Thoracic aorta (tissue), 2 donors: ENCODE data around the gene ASCL4. TPM values are rescaled to one million over a fixed set of nuclear protein-coding genes. Genes with fewer than 3 reads are reported as not detected.

Experiments
- ATAC-seq: fragments of 150-250 bp; one replicate; pipeline ENCODE4 v1.8.0; 2017; ENCODE audit warnings: low read depth; ENCODE audit not compliant: insufficient number of reproducible peaks, low FRiP score
- DNase-seq: peaks from one replicate; pipeline ENCODE4 v3.0.0-alpha.2; 2020; ENCODE audit warnings: low spot score
- H3K27ac ChIP-seq, 2 donors: fragments of 200-600 bp; sonication (generic); 1 replicate in 1 of 2; 2 replicates in 1 of 2; pipeline ENCODE4 v1.5.1; 2016; ENCODE audit warnings: mild to moderate bottlenecking in 2 of 2, moderate library complexity in 2 of 2
- H3K27me3 ChIP-seq: fragments of 200-600 bp; sonication (generic); replicated peaks from 2 replicates; pipeline ENCODE4 v1.6.0; 2016; ENCODE audit warnings: mild to moderate bottlenecking; ENCODE audit not compliant: insufficient read depth
- H3K36me3 ChIP-seq: fragments of 200-600 bp; sonication (generic); one replicate; pipeline ENCODE4 v1.5.1; 2016
- H3K4me1 ChIP-seq, 2 donors: fragments of 200-600 bp; sonication (generic); 1 replicate in 1 of 2; 2 replicates in 1 of 2; pipeline versions ENCODE4 v1.5.1 to v1.6.0; 2016; ENCODE audit warnings: low read depth in 2 of 2, mild to moderate bottlenecking in 1 of 2; ENCODE audit not compliant: control insufficient read depth in 1 of 2
- H3K4me3 ChIP-seq: fragments of 200-600 bp; sonication (generic); 2 replicates; pipeline ENCODE4 v1.5.1; 2016; ENCODE audit warnings: mild to moderate bottlenecking
- H3K9me3 ChIP-seq: fragments of 200-600 bp; sonication (generic); 2 replicates; pipeline ENCODE4 v1.5.1; 2016
- CTCF ChIP-seq: fragments of 200-600 bp; sonication (generic); IDR thresholded peaks from one replicate; pipeline ENCODE4 v1.5.1; 2019; ENCODE audit warnings: antibody characterized with exemption
- total RNA-seq, 2 donors: library from RNA; depleted of rRNA; stranded (reverse); fragments of >200 nt; gene quantifications; one replicate each; pipeline versions ENCODE4 v1.1.0 to v1.2.3, GENCODE V29; 2016

The ASCL4 gene
- total RNA-seq, 2 donors from 2014 or later, result not detected

- TF ChIP-seq CTCF, result no peak
- no peak for ATAC-seq
Measured at GRCh38 chr12:107801150-107801549, 26.6 kb downstream of the ASCL4 start.

GRCh38 chr12:107803092-107803491 is 28.6 kb downstream of the ASCL4 start:
- DNase-seq (no peak), ATAC-seq (no peak)
- no peaks in the 10 kb centered on the region for H3K27me3 ChIP-seq
- no peaks in the 10 kb centered on the region for H3K36me3 ChIP-seq
- TF ChIP-seq CTCF, result no peak
- no peaks in the 10 kb centered on the region for H3K9me3 ChIP-seq
- H3K4me1 ChIP-seq, result no peaks in the 10 kb centered on the region
- H3K27ac ChIP-seq, result no peak overlapping the region
- H3K4me3 ChIP-seq, result no peak overlapping the region

More at GRCh38 chr12:107801150-107801549, 26.6 kb downstream of the ASCL4 start:
- Histone ChIP-seq H3K9me3 (no peaks in the 10 kb centered on the region), H3K27me3 (no peaks in the 10 kb centered on the region), H3K4me3 (no peak overlapping the region), H3K4me1 (no peaks in the 10 kb centered on the region), H3K36me3 (no peaks in the 10 kb centered on the region), H3K27ac (no peak overlapping the region)
- DNase-seq, result no peak

GRCh38 chr12:107805488-107806180 is 31.1 kb downstream of the ASCL4 start:
- Histone ChIP-seq H3K27ac (no peak overlapping the region), H3K27me3 (no peaks in the 10 kb centered on the region), H3K36me3 (no peaks in the 10 kb centered on the region), H3K4me1 (no peaks in the 10 kb centered on the region), H3K9me3 (no peaks in the 10 kb centered on the region), H3K4me3 (no peak overlapping the region)
- DNase-seq (no peak), ATAC-seq (no peak)
- TF ChIP-seq CTCF, result no peak

GRCh38 chr12:107807471-107808150 is 33.1 kb downstream of the ASCL4 start:
- ATAC-seq, result no peak
- TF ChIP-seq CTCF, result no peak

GRCh38 chr12:107817250-107817649 is 42.7 kb downstream of the ASCL4 start:
- TF ChIP-seq CTCF, result no peak
- peaks cover 4% of the 10 kb centered on the region for H3K9me3 ChIP-seq
- no peaks in the 10 kb centered on the region for H3K4me1 ChIP-seq
- no peak for ATAC-seq
- H3K4me3 ChIP-seq, result no peak overlapping the region
- DNase-seq, result no peak
- H3K27ac ChIP-seq, result no peak overlapping the region
- H3K36me3 ChIP-seq, result no peaks in the 10 kb centered on the region
- no peaks in the 10 kb centered on the region for H3K27me3 ChIP-seq

More at GRCh38 chr12:107807471-107808150, 33.1 kb downstream of the ASCL4 start:
- Histone ChIP-seq H3K36me3 (no peaks in the 10 kb centered on the region), H3K4me3 (no peak overlapping the region), H3K27ac (no peak overlapping the region), H3K27me3 (no peaks in the 10 kb centered on the region), H3K9me3 (no peaks in the 10 kb centered on the region), H3K4me1 (no peaks in the 10 kb centered on the region)
- DNase-seq, result no peak
